GM18867 (cell line): Measurements from ENCODE around the gene MSANTD2.

ENCODE experiments used
- ATAC-seq: cut with Tn5 transposase; IDR thresholded peaks from one replicate; pipeline ENCODE4 v1.9.1; 2021; ENCODE audit warnings: mild to moderate bottlenecking, moderate library complexity; ENCODE audit not compliant: unreplicated experiment

MSANTD2 gene

DNA sequence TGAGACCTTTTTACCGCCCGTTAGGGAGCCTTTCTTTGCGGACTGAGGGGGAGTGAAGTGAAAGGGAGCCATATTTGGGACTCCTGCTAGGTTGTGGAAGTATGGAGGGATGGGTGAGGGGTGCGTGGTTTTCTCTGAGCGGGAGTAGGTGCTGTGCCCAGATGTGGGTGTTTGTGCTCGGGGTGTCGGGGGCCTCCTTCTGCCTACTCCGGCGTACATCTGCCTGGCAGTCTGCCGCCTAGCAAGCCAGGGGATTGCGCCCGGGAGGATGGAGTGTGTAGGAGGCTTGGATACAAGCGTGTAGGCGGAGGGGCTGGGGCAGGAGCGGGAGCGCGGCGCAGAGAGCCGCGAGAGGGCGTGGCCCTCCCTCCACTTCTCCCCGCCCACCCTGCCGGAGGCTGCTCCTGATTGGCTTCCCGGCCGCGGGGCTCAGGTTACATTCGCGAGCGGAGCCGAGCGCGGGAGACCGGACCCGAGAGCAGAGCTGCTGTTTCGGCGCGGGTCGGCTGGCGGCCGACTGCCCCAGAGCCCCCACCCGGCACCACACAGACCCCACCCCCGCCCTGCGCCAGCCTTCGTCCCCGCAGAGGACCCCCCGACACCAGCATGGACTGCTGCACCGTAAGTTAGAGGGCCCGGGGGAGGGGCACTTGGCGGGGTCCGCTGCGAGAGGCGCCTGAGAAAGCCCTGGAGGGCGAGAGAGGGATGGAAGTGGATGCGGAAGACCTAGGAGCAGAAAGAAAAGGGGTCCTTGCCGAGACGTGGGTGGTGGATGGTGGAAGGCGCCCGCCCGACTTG is 60.5 kb downstream of the MSANTD2 start, which contains the start of gene NRGN:
NRGN (plus strand) TSS at position 464 of the 798 bp plus-strand sequence; CDS start at position 607, 143 bp downstream.
- peak; percentile 99 for ATAC-seq

DNA sequence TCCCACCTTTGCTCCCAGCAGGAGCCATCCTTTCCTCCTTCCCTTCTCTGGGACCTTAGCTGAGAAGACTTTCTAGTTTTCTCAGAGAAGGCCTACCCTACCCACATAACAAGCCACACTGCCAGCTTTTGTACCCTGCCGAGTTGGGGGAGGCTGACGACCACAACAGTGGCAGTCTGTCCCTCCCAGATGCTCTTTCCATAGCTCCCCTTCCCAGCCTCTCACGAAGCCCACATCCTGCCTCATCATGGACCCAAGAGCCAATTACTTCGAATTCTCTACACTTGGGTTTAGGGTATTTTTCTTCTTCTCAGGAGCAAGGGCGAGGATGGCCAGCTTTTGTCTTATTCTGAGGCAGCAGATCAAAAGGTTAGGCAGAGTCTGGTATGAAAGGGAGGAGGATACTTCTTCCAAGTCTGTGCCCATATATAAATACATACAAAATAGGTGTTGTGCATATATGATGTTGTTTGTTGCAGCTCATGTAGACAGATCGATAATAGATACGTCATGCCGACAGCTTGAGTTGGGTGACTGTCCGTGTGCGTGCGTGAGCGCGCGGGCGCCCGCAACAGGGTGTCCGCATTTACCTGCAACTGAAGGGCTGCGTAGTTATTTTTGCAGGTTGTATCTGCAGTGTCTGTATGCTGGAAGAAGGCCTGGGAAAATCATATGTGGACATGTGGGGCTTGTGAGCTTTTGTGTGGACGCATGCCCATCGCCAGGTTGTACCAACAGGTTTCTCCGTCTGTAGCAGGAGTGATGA is 61.3 kb downstream of the MSANTD2 start:
- ATAC-seq: no peak

DNA sequence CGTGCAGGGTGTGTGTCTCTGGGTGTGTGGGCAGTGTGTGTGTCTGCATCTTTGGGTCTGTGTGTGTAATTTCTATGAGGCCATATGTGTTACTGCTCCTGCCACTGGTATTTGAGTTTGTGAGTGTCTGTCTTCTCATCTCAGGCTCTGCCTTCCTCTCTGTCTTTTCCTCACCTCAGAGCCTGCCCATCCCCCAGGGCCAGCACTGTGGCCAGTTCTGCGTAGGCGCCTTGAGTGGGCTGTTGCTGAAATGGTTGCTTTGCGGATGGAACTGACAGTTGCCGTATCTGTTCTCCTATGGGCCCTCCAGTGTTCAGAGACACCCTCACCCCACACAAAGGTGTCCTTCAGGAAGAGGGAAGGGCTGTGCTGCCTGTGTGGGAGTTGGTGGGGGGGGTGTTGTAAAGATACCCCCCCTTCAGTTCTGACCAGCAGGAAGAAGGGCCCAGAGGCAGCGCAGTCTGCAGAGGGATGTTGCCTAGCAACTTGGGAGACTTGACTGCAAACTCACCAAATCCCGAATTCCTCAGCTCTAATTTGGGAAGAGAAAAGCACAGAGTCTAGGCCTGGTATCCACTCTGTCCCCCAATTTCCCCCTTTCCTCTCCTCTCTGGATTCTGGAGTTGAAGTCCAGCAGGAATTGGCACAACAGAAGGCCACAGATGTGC is 62.4 kb downstream of the MSANTD2 start:
- no peak for ATAC-seq

- ATAC-seq: no peak
Measured at GRCh38 chr11:124736736-124737135, 63.5 kb downstream of the MSANTD2 start.

- ATAC-seq: no peak
Measured at GRCh38 chr11:124732230-124732629, 68.0 kb downstream of the MSANTD2 start.

- no peak for ATAC-seq
Measured at GRCh38 chr11:124729571-124729970, 70.6 kb downstream of the MSANTD2 start.

DNA sequence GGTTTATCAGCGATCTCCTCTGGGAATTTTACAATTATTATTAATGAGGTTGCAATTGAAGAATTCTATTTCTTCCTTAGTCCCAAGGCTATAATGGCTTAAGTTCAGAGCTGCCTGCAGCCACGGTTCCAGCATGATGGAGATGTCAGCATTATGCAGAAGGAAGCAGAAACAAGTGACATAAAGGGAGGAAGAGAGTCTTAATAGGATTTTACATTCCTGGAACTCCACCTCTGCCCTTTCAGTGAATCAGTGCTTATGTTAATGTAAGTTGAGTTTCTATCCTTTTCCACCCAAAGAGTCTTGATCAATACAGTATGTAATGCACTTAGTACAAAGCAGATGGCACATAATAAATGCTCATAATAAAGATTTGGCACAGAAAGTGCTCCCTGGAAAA is 72.1 kb downstream of the MSANTD2 start:
- ATAC-seq: no peak

- ATAC-seq: no peak
Measured at GRCh38 chr11:124727474-124727873, 72.7 kb downstream of the MSANTD2 start.

DNA sequence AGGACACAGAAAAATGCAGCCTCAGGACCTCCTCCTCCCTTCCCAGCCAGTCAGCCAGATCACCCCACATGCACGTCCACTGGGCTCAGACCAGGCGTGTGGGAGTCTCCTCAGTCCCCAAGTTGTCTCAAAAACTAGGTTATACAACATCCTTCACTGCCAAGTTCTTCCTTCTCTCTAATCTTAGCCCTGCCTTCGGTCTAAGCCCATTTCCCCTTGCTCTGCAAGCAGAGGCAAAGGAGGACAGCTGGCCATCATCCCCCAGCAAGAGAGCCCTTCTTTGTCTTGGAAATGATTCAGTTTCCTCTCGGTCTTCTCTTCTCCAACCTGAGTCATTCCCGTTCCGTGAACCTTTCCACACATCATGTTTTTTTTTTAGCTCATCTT is 74.5 kb downstream of the MSANTD2 start:
- no peak for ATAC-seq

- ATAC-seq: peak; percentile 96
Measured at GRCh38 chr11:124724979-124725718, 75.1 kb downstream of the MSANTD2 start.

DNA sequence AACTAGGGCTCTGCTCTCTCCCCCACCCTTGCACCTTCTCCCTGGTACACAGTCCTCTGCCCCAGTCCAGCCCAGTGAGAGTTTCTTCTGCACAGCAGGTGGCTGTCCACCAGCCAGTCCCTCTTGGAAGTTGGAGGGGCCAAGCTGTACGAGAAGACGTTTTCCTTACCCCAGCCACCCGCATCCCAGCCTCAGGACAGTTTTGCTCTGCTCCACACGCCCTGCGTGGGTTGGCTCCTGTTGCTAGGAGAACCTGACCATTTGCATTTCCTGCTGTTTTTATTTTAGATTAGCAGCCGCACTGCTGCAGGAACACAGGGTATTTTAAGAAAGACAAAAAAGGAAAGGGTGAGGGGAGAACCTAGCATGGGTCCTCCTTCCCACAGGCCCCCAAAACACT is 78.0 kb downstream of the MSANTD2 start:
- ATAC-seq: no peak

DNA sequence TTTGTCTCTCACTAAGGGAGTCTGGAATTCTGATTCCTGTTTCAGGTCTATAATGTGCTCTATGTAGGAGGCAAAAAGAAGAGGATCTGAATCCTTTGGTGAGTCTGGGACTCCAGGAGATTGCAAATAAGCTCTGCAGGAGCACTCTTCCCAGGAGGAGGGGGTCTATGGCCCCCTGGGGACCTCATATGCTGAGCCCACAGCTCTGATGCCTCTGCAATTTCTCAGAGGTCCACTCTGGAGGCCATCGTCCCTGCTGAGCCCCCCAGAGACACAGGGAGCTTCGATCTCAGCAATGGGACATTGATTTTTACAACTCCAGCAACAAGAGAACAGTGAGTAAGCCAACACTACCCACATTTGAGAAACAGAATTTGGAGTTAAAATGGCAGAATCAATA is 80.7 kb downstream of the MSANTD2 start:
- no peak for ATAC-seq

GRCh38 chr11:124718801-124719200 is 81.4 kb downstream of the MSANTD2 start:
- no peak for ATAC-seq

- no peak for ATAC-seq
Measured at GRCh38 chr11:124717786-124718651, 82.2 kb downstream of the MSANTD2 start.

DNA sequence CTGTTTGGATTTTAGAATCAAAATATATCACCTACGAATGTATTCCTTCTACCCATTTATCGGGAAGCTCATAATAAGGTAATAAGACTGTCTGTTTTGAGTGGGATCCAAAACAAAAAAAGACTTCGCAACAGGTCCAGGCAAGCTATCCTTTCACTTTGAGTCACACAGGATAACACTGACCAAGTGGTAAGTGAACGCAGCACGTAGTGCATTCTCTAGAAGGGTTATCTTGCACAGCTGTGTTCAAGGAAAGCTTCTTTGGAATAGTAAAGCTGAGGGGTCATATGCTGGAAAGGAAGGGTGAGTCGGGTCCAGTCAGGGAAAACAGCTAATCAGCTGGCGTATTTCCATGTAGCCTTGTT is 82.8 kb downstream of the MSANTD2 start:
- no peak for ATAC-seq

- no peak for ATAC-seq
Measured at GRCh38 chr11:124716591-124716990, 83.6 kb downstream of the MSANTD2 start.
